Measurements from ENCODE around the gene DEXI. TPM values are rescaled to one million over a fixed set of nuclear protein-coding genes. Genes with fewer than 3 reads are reported as not detected.
A peak's percentile ranks its signal among the peaks of the same experiment; 100 is the strongest.

DEXI gene
- total and polyA plus RNA-seq, 9 of the 15 experiments (the other 6 are each of a cell fraction or from before 2014, with no cell fraction given), result 2.9 to 40.1 (median 22.0) TPM

DNA sequence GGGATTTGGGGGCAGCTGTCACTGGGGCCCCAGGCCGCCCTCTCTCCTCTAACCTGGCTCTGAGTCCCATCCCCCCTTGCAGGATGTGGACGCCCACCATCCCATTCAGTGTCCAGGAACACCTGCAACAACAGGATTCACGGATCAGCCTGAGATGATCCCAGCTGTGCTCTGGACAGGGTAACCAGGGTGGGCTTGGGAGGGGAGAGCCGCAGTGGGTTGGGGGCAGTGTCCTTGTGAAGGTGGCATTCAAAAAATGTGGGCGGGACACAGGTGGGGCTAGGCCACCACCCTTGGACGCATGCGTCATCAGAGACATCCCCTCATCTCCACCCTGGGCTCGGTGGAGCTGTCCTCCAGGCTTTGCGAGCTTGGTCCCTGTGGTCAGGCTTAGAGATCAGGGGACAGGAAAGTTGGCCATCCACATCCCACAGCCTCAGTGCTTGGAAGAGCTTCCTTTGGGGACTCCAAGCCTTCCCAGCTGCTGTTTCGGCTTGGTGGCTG is 19.1 kb downstream of the DEXI start:
- H3K4me3 ChIP-seq, result no peak overlapping the region
- ChIA-PET CTCF (ENCODE audit: low intra/inter-chr PET ratio) (no interaction called here), POLR2A (interaction anchor here (0.9 to 1.2 kb wide), 2 partner anchors 14 to 179 kb away, joined by 3 to 4 read pairs; partner anchors contain the start of gene NUBP1)
- FAIRE-seq (no peak), DNase-seq (ENCODE audit: extremely low read depth in 1 of 4, low spot score in 3 of 4) (no peak), ATAC-seq (no peak)
- H4K20me1 ChIP-seq (replicated peaks; ENCODE audit: control insufficient read depth, insufficient read depth, low read length), result no peaks in the 10 kb centered on the region; the same call in 1 of the 2 replicates
- WGBS (ENCODE audit: insufficient coverage, low coverage, missing lambda C conversion rate), result 51% methylated on average over 8 of the region's 10 CpGs
- H3K27ac ChIP-seq (ENCODE audit: extremely low read depth, low read depth, low read length), result no peak overlapping the region
- peaks cover 3 to 13% of the 10 kb centered on the region in 2 experiments; a peak in 2 of 5 replicates for H3K4me1 ChIP-seq (replicated peaks in 1 of 2; ENCODE audit: control insufficient read depth in 2 of 2, insufficient read depth in 2 of 2, low read length in 2 of 2)
- TF ChIP-seq ADNP (tag; IDR thresholded peaks at IDR 0.05) (peak; percentile 27; the same call in 1 of the 2 replicates), DNMT1 (IDR thresholded peaks at IDR 0.05) (no peak)
- intact Hi-C loops (cut with micrococcal nuclease) (no loop called here), in situ Hi-C loops (cut with MboI) (no loop called here)
- no peaks in the 10 kb centered on the region for H3K79me2 ChIP-seq (ENCODE audit: control insufficient read depth, insufficient read depth, low read length)
- no peak overlapping the region for H2AFZ ChIP-seq (ENCODE audit: low read depth, low read length)
- H3K36me3 ChIP-seq (ENCODE audit: control insufficient read depth, insufficient read depth, low read length), result peaks cover 14% of the 10 kb centered on the region; the same call in 2 of the 3 replicates
- no TSS peak for BruUV-seq (replicated peaks)
- no peaks in the 10 kb centered on the region for H3K9me3 ChIP-seq (replicated peaks; ENCODE audit: control insufficient read depth, insufficient read depth, low read depth, low read length)
- H3K27me3 ChIP-seq (ENCODE audit: control insufficient read depth in 2 of 2, insufficient read depth in 2 of 2, low read length in 2 of 2), result no peaks in the 10 kb centered on the region
- H3K4me2 ChIP-seq (ENCODE audit: insufficient read depth, low read length), result no peak overlapping the region
- H3K9me1 ChIP-seq (ENCODE audit: control insufficient read depth, insufficient read depth, low read length), result no peaks in the 10 kb centered on the region
- H3K9ac ChIP-seq (ENCODE audit: insufficient read depth in 1 of 2, low read depth in 2 of 2, low read length in 2 of 2), result 0 out of 4 replicates have a peak overlapping the region, but pooled peaks of 1 of the 2 experiments have one; percentile 60

DNA sequence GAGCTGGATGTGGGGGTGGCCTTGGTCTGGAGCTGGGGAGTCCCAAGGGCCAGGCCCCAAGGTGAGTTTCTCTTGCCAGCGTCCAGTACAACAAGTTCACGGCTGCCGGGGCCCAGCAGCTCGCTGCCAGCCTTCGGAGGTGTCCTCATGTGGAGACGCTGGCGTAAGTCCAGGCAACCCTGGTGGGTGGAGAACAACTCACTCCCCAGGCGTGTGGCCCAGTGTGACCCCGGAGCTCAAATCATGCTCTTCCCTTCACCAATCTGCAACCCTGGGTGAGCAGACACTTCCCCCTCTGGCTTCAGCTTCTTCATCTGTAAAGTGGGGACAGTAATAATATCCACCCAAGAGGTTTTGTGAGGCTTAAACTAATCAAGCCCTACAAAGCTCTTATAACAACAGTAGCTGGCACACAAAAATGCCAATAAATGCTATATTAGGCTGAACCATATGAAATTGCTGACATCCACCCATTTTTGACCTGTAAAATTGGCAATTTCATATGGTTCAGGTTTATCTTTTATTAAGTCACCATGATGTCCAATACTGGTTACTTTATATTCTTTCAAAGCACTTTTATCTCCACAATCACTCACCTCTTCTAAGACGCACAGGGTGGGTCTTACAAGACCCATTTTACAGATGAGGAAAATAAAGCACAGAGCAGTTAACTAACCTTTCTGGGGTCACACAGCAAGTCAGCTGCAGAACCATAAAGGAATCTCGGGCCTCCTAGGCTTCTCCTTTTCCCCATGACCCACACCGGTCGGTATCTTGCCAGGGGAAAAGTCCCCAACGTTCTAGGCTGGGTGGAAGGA is 19.7 kb downstream of the DEXI start:
- no peaks in the 10 kb centered on the region for H3K9me3 ChIP-seq (replicated peaks; ENCODE audit: control insufficient read depth, insufficient read depth, low read depth, low read length)
- TF ChIP-seq ZFP36 (IDR thresholded peaks at IDR 0.05; ENCODE audit: low read depth, low read length, partially characterized antibody), result peak; percentile 60
- peak; percentile 24 for TF ChIP-seq CHD4 (IDR thresholded peaks at IDR 0.05; ENCODE audit: insufficient read depth, insufficient replicate concordance, low read depth, low read length, poor library complexity, severe bottlenecking)
- TF ChIP-seq, protein P1, sequence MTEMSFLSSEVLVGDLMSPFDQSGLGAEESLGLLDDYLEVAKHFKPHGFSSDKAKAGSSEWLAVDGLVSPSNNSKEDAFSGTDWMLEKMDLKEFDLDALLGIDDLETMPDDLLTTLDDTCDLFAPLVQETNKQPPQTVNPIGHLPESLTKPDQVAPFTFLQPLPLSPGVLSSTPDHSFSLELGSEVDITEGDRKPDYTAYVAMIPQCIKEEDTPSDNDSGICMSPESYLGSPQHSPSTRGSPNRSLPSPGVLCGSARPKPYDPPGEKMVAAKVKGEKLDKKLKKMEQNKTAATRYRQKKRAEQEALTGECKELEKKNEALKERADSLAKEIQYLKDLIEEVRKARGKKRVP (CRISPR knock-in tag; IDR thresholded peaks at IDR 0.05), result no peak
- TF ChIP-seq ADNP (tag; IDR thresholded peaks at IDR 0.05), result peak; percentile 66; the same call in 1 of the 2 replicates
- TF ChIP-seq HDAC2 (IDR thresholded peaks at IDR 0.05), result peak; percentile 28; the same call in 1 of the 2 replicates

More for the DNA sequence above, 19.7 kb downstream of the DEXI start:
- H3K79me2 ChIP-seq (ENCODE audit: control insufficient read depth, insufficient read depth, low read length), result no peaks in the 10 kb centered on the region
- no peak overlapping the region for H3K27ac ChIP-seq (ENCODE audit: extremely low read depth, low read depth, low read length)
- 0 out of 4 replicates have a peak overlapping the region, but pooled peaks of 1 of the 2 experiments have one; percentile 15 for H3K9ac ChIP-seq (ENCODE audit: insufficient read depth in 1 of 2, low read depth in 2 of 2, low read length in 2 of 2)
- no peak for FAIRE-seq
- H3K36me3 ChIP-seq (ENCODE audit: control insufficient read depth, insufficient read depth, low read length), result peaks cover 8% of the 10 kb centered on the region; the same call in 1 of the 3 replicates
- H3K4me2 ChIP-seq (ENCODE audit: insufficient read depth, low read length), result no peak overlapping the region
- BruUV-seq (replicated peaks), result no TSS peak
- in situ Hi-C loops (cut with MboI), result no loop called here
- H2AFZ ChIP-seq (ENCODE audit: low read depth, low read length), result no peak overlapping the region
- no peak for ATAC-seq
- CTCF ChIA-PET (ENCODE audit: low intra/inter-chr PET ratio), result no interaction called here
- DNase-seq (ENCODE audit: extremely low read depth in 1 of 4, low spot score in 3 of 4), result no peak
- no peaks in the 10 kb centered on the region for H3K27me3 ChIP-seq (ENCODE audit: control insufficient read depth in 2 of 2, insufficient read depth in 2 of 2, low read length in 2 of 2)
- no peaks in the 10 kb centered on the region for H3K9me1 ChIP-seq (ENCODE audit: control insufficient read depth, insufficient read depth, low read length)
- intact Hi-C loops (cut with micrococcal nuclease), result no loop called here
- H3K4me3 ChIP-seq, result no peak overlapping the region
- H4K20me1 ChIP-seq (replicated peaks; ENCODE audit: control insufficient read depth, insufficient read depth, low read length), result no peaks in the 10 kb centered on the region; the same call in 1 of the 2 replicates
- POLR2A ChIA-PET, result interaction anchor here (0.7 to 1.2 kb wide), 4 partner anchors 13 to 178 kb away, joined by 3 to 5 read pairs (median 4); partner anchors contain the start of gene NUBP1
- 46% methylated on average over 14 of the region's 14 CpGs for WGBS (ENCODE audit: insufficient coverage, low coverage, missing lambda C conversion rate)
- H3K4me1 ChIP-seq (replicated peaks in 1 of 2; ENCODE audit: control insufficient read depth in 2 of 2, insufficient read depth in 2 of 2, low read length in 2 of 2), result peaks cover 3 to 13% of the 10 kb centered on the region in 2 experiments; a peak in 2 of 5 replicates

All from K562 (cell line).